HEK293 (cell line): Measurements from ENCODE around the gene BUB3.
A peak's percentile ranks its signal among the peaks of the same experiment; 100 is the strongest.
"Not testable (repeated sequence)": the region's sequence is repeated elsewhere in the genome, so short reads cannot be mapped to it uniquely, and the experiment has no call there.

ENCODE experiments used
- CTCF ChIA-PET: fragments of 350-600 bp; formaldehyde crosslinking; extraction: SDS; loops from one replicate; lab custom pipeline; 2021; ENCODE audit warnings: antibody characterized with exemption; lab: Yijun Ruan, JAX
- POLR2A ChIA-PET: fragments of 300-600 bp; formaldehyde crosslinking; extraction: SDS; loops from one replicate; lab custom pipeline; 2020; ENCODE audit warnings: antibody characterized with exemption, inconsistent platforms; lab: Yijun Ruan, JAX
- H3K27ac ChIP-seq: fragments of 200-500 bp; sonication (Bioruptor generic); 2 replicates; pipeline ENCODE4 v1.5.1; 2014; ENCODE audit warnings: low read depth, low read length, control low read depth, inconsistent platforms; ENCODE audit errors: extremely low read depth
- H3K36me3 ChIP-seq, 2 experiments: fragments of 200-500 bp in 1 of 2; sonication (Bioruptor generic) in 1 of 2; 1 replicate in 1 of 2; 2 replicates in 1 of 2; pipeline ENCODE4 v1.5.1; 2014 to 2017; ENCODE audit warnings: inconsistent platforms in 2 of 2, low read length in 2 of 2; ENCODE audit not compliant: control insufficient read depth in 2 of 2, insufficient read depth in 1 of 2
- H3K4me1 ChIP-seq: fragments of 200-500 bp; sonication (Bioruptor generic); 2 replicates; pipeline ENCODE4 v1.5.1; 2014; ENCODE audit warnings: mild to moderate bottlenecking, low read length, inconsistent platforms; ENCODE audit not compliant: control insufficient read depth, insufficient read depth
- H3K4me3 ChIP-seq: 2 replicates; pipeline ENCODE4 v1.5.1; 2011; ENCODE audit warnings: low read depth, mild to moderate bottlenecking, control low read depth, low read length, moderate library complexity
- H3K9me3 ChIP-seq: fragments of 200-500 bp; sonication (Bioruptor generic); 2 replicates; pipeline ENCODE4 v1.5.1; 2014; ENCODE audit warnings: low read depth, low read length, inconsistent platforms; ENCODE audit not compliant: control insufficient read depth, insufficient read depth
- HIC1 ChIP-seq: fragments of 450-650 bp; formaldehyde crosslinking; IDR thresholded peaks from 2 replicates; pipeline ENCODE4 v1.5.1; 2016; ENCODE audit warnings: missing biosample characterization, missing genetic modification characterization
- KLF1 ChIP-seq: fragments of 450-650 bp; formaldehyde crosslinking; IDR thresholded peaks from 2 replicates; pipeline ENCODE4 v1.5.1; 2016; ENCODE audit warnings: missing biosample characterization, missing genetic modification characterization
- PRDM6 ChIP-seq: fragments of 450-650 bp; formaldehyde crosslinking; IDR thresholded peaks from 2 replicates; pipeline ENCODE4 v1.5.1; 2017; ENCODE audit warnings: missing biosample characterization, missing genetic modification characterization
- SP3 ChIP-seq: fragments of 450-650 bp; formaldehyde crosslinking; IDR thresholded peaks from 2 replicates; pipeline ENCODE4 v1.5.1; 2016; ENCODE audit warnings: missing biosample characterization, missing genetic modification characterization
- ZBTB44 ChIP-seq: fragments of 450-650 bp; IDR thresholded peaks from 2 replicates; pipeline ENCODE4 v1.5.1; 2018; ENCODE audit warnings: missing biosample characterization, mild to moderate bottlenecking, missing genetic modification characterization
- ZNF146 ChIP-seq: fragments of 450-650 bp; formaldehyde crosslinking; IDR thresholded peaks from 2 replicates; pipeline ENCODE4 v1.5.1; 2016; ENCODE audit warnings: missing biosample characterization, missing genetic modification characterization
- ZNF362 ChIP-seq: fragments of 450-650 bp; formaldehyde crosslinking; IDR thresholded peaks from 2 replicates; pipeline ENCODE4 v1.5.1; 2016; ENCODE audit warnings: missing biosample characterization, missing genetic modification characterization
- ZNF521 ChIP-seq: fragments of 450-650 bp; formaldehyde crosslinking; IDR thresholded peaks from 2 replicates; pipeline ENCODE4 v1.5.1; 2017; ENCODE audit warnings: missing biosample characterization, mild to moderate bottlenecking, missing genetic modification characterization
- ZNF549 ChIP-seq: fragments of 450-650 bp; IDR thresholded peaks from 2 replicates; pipeline ENCODE4 v1.5.1; 2018; ENCODE audit warnings: missing biosample characterization, missing genetic modification characterization, mild to moderate bottlenecking, inconsistent platforms, moderate library complexity
- ZNF555 ChIP-seq: fragments of 450-650 bp; formaldehyde crosslinking; conservative IDR thresholded peaks from 2 replicates; pipeline ENCODE4 v1.5.1; 2017; ENCODE audit warnings: missing biosample characterization, mild to moderate bottlenecking, missing genetic modification characterization, inconsistent platforms
- ZNF561 ChIP-seq: fragments of 450-650 bp; IDR thresholded peaks from 2 replicates; pipeline ENCODE4 v1.5.1; 2018; ENCODE audit warnings: missing biosample characterization, missing genetic modification characterization, borderline replicate concordance
- ZNF580 ChIP-seq: fragments of 450-650 bp; formaldehyde crosslinking; IDR thresholded peaks from 2 replicates; pipeline ENCODE4 v1.5.1; 2016; ENCODE audit warnings: missing biosample characterization, missing genetic modification characterization
- ZNF629 ChIP-seq: fragments of 450-650 bp; formaldehyde crosslinking; IDR thresholded peaks from 2 replicates; pipeline ENCODE4 v1.5.1; 2017; ENCODE audit warnings: missing biosample characterization, missing genetic modification characterization

BUB3 gene

GRCh38 chr10:123175389-123176387, 21.5 kb downstream of the BUB3 start:
- Histone ChIP-seq H3K27ac (no peak overlapping the region), H3K4me1 (no peaks in the 10 kb centered on the region), H3K36me3 (peaks cover 7 to 38% of the 10 kb centered on the region in 2 experiments), H3K9me3 (no peaks in the 10 kb centered on the region), H3K4me3 (no peak overlapping the region)
- POLR2A ChIA-PET, result no interaction called here
- CTCF ChIA-PET, result interaction anchor here (0.7 kb wide), 1 partner anchor 397 kb away, joined by 3 read pairs; no protein-coding TSS in a partner anchor
- TF ChIP-seq ZNF521 (tag by site-specific recombination), result no peak

- H3K4me1 ChIP-seq, CTCF ChIA-PET: not testable (repeated sequence)
- TF ChIP-seq ZNF146, result peak; percentile 97
- TF ChIP-seq ZNF580 (tag by site-specific recombination), result 0 out of 2 replicates have a peak, but pooled peaks have one; percentile 36
- TF ChIP-seq, all 188 proteins: peak for 2; not testable (repeated sequence) for 186
- H3K36me3 ChIP-seq, result peaks cover 4 to 29% of the 10 kb centered on the region in 2 experiments
- POLR2A ChIA-PET, H3K27ac ChIP-seq, H3K4me3 ChIP-seq, H3K9me3 ChIP-seq: not testable (repeated sequence)
Measured at GRCh38 chr10:123178390-123178789, 24.2 kb downstream of the BUB3 start.

GRCh38 chr10:123180101-123181090, 26.2 kb downstream of the BUB3 start:
- ChIA-PET POLR2A (no interaction called here), CTCF (interaction anchor here (0.6 kb wide), 1 partner anchor 147 kb away, joined by 3 read pairs; no protein-coding TSS in a partner anchor)
- no peak for TF ChIP-seq SP3 (tag by site-specific recombination)
- TF ChIP-seq PRDM6 (tag by site-specific recombination), result no peak
- no peak for TF ChIP-seq ZBTB44 (tag by site-specific recombination)
- no peak for TF ChIP-seq ZNF555 (tag by site-specific recombination)
- no peak overlapping the region for H3K4me3 ChIP-seq
- no peaks in the 10 kb centered on the region for H3K9me3 ChIP-seq
- no peak overlapping the region for H3K27ac ChIP-seq
- H3K4me1 ChIP-seq, result no peaks in the 10 kb centered on the region
- peaks cover 8 to 16% of the 10 kb centered on the region in 2 experiments; a peak in 2 of 3 replicates for H3K36me3 ChIP-seq

- Histone ChIP-seq H3K9me3 (no peaks in the 10 kb centered on the region), H3K4me1 (no peaks in the 10 kb centered on the region), H3K4me3 (no peak overlapping the region), H3K27ac (no peak overlapping the region), H3K36me3 (peaks cover 4 to 8% of the 10 kb centered on the region in 2 experiments)
- CTCF ChIA-PET, result interaction anchor here (0.8 kb wide), 1 partner anchor 20 kb away, joined by 5 read pairs; no protein-coding TSS in a partner anchor
- POLR2A ChIA-PET, result no interaction called here
- no peak for TF ChIP-seq ZNF549 (tag by site-specific recombination)
- no peak for TF ChIP-seq ZNF555 (tag by site-specific recombination)
- no peak for TF ChIP-seq ZNF629
- no peak for TF ChIP-seq KLF1 (tag by site-specific recombination)
- no peak for TF ChIP-seq HIC1 (tag by site-specific recombination)
- no peak for TF ChIP-seq ZNF561 (tag by site-specific recombination)
- no peak for TF ChIP-seq ZNF362 (tag by site-specific recombination)
- TF ChIP-seq PRDM6 (tag by site-specific recombination), result no peak
Measured at GRCh38 chr10:123183724-123184123, 29.5 kb downstream of the BUB3 start.
